ENCODE results near the gene PRND.

GRCh38 chr20:4684837-4685413 lies 36.8 kb upstream of the PRND start:
- TF ChIP-seq, protein P1, sequence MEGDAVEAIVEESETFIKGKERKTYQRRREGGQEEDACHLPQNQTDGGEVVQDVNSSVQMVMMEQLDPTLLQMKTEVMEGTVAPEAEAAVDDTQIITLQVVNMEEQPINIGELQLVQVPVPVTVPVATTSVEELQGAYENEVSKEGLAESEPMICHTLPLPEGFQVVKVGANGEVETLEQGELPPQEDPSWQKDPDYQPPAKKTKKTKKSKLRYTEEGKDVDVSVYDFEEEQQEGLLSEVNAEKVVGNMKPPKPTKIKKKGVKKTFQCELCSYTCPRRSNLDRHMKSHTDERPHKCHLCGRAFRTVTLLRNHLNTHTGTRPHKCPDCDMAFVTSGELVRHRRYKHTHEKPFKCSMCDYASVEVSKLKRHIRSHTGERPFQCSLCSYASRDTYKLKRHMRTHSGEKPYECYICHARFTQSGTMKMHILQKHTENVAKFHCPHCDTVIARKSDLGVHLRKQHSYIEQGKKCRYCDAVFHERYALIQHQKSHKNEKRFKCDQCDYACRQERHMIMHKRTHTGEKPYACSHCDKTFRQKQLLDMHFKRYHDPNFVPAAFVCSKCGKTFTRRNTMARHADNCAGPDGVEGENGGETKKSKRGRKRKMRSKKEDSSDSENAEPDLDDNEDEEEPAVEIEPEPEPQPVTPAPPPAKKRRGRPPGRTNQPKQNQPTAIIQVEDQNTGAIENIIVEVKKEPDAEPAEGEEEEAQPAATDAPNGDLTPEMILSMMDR (IDR thresholded peaks at IDR 0.05; ENCODE audit: low read depth, low read length) = no peak
- no peak for TF ChIP-seq EZH2phosphoT487 (IDR thresholded peaks at IDR 0.05; ENCODE audit: low read depth)
